ENCODE results near the gene FGD4.
"Not testable (repeated sequence)": the region's sequence is repeated elsewhere in the genome, so short reads cannot be mapped to it uniquely, and the experiment has no call there.

Gene FGD4

DNA sequence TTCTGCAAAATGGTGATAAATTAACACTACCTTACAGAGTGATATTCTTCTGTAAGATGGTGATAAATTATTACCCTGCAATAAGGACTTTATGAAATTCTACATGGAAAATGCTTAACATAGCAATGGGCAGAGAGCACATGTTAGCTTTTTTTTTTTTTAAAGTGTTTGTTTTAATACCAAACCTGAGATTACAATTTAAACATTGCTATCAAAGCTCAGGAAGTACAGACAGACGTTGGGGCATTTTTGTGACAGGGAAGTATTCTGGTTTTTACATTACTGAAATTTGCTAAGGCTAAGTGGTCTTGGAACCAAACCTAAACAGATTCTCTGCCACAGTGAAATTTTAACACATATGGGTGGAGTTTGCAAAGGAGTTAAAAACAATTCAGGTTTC is 133.1 kb downstream of the FGD4 start:
- no peak for DNase-seq

GRCh38 chr12:32532951-32533350 is 133.6 kb downstream of the FGD4 start:
- DNase-seq, result no peak

- not testable (repeated sequence) for DNase-seq
These were observed 134.1 kb downstream of the FGD4 start for GRCh38 chr12:32533506-32533905.

GRCh38 chr12:32533971-32534590 is 134.7 kb downstream of the FGD4 start:
- DNase-seq, result no peak

DNA sequence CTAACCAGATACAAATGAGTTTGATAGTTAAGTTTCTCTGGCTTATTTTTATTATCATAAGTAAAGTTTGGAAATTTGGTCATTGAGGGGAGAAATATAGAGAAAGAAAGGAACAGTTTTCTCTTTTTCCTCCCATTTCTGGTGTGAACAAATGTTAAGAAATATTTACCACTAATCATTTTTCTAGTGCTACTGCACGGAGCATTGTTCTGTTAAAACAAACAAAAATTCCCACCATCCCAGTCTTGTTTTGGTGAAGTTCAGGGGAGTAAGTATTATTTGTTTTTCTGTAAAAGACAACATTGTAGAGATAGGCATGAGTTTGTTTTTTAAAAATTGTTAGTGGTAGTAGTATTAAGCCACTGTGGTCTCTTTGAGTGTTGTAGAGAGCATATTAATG is 135.3 kb downstream of the FGD4 start:
- no peak for DNase-seq

DNA sequence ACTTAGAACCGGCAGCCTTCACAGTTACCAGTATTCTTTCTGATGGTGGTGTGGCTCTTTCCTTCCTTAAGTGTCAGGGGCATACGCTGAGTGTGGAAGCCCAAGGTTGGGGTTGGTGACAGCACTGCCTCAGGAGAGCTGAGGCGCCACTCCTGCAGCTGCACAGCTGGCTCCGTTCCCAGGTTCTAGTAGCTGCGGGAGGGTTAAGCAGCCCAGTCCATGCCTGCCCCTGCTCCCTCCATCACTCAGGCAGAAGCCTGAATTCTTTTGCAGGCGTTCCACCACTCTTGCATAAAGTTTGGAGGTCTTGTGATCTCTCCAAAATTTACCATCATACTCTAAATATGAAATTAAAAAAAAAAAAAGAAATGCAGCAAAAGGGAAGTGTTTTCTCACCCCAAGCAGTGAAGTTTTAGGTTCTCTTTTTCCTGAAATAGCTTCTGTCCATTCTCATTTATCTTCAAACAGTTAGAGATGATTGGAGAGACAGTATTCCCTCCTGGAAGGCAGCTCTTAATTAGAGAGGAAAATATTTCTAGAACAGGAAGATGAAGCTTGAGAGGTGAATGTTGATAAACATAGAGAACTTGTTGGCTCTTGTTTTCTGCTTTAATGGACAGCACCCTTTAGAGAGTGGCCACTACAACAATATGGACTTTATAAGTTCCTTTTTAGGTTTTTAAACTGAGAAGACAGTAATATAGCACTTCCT is 136.1 kb downstream of the FGD4 start:
- DNase-seq, result no peak

- no peak for DNase-seq
These were observed 136.6 kb downstream of the FGD4 start for GRCh38 chr12:32536000-32536345.

GRCh38 chr12:32541754-32542374 is 142.5 kb downstream of the FGD4 start:
- DNase-seq, result no peak

DNA sequence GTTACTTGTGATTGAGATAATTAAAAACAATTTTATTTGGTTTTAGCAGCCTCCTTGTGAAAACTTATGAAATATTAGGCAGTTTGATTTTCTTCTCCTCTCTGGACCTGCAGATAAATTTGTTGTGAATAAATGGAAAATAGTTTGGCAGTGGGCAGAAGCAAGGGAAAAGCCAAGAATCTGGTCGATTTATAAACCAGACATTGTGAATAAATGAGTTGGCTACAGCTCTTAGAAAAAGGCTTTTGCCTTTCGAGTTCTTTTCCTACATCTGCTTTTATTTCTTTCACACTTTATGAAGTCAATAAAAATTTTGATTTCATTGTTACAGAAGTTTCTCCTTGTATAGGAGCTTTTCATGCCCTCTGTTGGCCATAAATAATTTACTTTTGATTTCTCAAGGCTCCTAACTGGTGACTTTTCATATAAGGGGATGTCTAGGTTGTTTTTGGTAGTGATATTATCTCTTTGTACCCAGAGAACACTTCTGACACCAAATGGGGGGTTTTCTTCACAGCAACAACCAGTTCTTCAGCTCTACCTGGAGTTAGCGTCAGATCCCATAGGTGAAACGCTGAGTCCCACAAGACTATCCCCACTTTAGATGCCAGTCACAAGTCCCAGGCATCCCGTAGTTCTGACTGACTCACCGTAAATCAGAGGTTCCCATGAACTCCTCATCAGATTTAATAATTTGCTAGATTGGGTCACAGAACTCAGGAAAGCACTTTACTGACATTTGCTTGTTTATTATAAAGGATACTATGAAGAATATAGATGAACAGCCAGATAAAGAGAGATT is 143.3 kb downstream of the FGD4 start:
- no peak for DNase-seq

DNA sequence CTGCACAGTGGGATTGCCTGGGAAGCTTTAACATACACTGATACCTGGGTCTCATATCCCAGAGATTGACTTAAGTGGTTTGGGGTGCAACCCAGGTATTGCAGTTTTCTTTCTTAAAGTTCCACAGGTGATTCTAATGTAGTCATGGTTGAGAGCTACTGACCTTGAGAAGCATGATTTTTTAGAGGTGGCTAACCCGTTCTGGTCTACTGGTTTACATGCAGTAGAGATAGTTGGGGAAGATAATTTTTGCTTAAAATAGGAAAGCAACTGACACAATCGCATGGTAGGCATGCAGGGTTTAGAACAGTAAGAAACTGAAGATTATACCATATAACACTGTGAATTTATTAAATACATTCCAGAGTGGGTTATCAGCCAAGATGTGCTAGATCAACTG is 145.5 kb downstream of the FGD4 start:
- no peak for DNase-seq

- no peak for DNase-seq
These were observed 146.1 kb downstream of the FGD4 start for GRCh38 chr12:32545413-32545980.

DNA sequence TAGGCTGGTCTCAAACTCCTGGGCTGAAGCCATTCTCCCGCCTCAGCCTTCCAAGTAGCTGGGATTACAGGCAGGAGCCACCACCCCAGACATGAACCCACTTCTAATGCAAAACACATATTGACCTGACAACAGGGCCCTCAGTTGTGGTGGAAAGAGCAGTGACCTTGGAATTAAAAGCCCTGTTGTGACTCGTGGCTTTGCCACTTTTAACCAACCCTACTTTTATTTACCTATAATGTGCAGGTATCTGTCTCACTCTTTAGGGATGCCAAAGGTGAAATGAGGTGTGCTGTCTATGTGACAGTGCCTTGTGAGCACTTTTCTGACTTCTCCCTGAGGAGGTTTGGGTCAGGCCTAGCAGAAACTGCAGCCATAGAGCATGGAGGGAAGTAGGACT is 146.9 kb downstream of the FGD4 start:
- DNase-seq, result no peak

DNA sequence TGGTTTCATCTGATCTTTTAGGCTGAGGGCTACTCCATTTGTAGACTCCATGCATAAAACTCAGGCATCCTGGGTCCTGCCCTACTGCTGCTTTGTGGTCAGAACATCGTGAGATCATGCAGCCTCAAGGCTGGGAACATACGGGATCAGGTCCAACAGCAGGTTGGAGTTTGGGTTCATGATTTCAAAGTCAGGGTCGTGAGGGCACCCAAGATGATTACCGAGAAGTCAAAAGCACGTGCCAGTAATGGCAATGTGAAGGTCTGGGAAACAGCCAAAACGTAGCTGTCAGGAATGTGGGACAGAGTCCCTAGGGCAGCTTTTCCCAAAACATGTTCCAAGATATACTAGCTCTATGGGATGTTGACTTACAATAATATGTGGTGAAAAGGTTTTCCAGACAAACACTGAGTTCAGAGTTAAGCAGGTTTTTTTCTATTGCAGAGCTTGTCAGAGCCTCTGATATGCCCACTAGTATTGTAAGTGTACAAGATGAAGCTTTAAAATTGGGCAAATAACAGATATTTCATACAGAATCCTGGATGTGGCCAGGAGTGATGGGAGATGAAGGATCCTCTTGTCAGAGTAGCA is 149.4 kb downstream of the FGD4 start:
- no peak for DNase-seq

DNA sequence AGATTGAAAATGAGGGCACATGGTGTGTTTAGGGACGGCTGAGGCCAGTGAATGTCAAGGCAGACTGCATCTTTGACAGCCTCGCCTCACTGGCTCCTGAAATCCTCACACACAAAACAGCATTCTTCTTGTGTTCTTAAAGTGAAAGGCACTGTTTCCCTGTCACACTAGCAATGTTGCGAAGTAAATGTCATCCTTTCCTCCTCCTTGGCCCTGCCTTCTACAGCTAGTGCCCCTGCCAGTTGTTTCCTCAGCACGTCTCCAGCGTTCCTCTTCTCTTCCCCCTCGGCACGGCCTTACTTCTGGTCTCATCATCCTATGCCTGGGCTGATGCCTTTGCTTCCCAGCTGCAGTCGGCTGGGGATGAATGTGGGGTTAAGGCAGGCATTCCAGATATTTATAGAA is 150.3 kb downstream of the FGD4 start:
- DNase-seq, result no peak

DNA sequence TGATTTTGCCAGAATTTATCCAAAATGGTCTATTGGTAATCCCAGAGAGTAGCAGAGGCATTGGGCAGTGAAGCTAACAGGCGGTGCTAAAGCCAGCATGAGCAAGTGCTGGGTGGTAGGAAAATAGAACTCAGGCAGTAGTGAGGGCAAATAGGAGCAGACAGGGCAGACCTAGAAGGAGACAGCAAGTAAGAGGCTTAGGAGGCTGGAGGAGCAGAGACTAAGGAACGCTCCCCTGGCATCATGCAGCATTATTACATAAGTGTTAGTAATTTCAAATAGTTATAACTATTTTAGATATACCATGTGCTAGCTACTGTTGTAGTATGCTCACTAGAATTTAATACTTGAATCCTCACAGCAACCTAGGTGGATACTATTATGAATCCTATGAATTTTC is 151.7 kb downstream of the FGD4 start:
- DNase-seq, result no peak

DNA sequence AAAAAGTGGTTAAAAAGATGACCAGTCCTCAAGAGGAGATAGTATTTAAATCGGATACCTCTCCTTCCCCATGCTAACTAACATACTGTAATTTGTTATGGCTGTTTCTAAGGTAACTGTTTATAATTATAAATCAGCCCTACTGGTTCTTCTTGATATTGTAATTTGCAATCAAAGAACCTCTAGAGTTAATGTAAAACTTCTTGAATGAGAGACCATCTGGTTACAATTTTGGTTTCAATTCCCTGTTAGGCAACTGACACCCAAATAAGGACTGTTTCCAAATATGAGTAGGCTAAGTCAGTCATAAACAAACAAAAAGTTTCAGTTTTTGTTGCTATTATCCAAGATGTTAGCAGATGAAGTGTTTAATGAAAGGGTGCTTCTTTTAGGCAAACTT is 159.5 kb downstream of the FGD4 start:
- no peak for DNase-seq

DNA sequence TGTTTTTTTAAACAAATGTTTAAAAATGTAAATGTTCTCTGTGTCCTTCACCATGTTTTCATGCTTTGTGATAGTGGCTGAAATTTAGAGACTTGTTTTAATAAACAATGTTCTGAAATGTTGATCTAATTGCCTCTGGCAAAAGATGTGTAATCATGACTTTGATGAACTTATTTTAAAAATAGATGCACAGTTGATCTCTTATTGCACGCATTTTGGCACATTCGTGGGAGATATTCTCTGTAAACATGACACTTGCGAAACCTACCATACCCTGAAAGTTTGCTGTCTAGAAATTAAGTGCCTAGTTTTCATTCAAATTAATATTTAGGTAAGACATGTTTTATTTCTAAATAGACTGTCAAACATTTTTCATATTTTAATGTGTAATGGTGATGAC is 160.1 kb downstream of the FGD4 start:
- DNase-seq, result no peak

DNA sequence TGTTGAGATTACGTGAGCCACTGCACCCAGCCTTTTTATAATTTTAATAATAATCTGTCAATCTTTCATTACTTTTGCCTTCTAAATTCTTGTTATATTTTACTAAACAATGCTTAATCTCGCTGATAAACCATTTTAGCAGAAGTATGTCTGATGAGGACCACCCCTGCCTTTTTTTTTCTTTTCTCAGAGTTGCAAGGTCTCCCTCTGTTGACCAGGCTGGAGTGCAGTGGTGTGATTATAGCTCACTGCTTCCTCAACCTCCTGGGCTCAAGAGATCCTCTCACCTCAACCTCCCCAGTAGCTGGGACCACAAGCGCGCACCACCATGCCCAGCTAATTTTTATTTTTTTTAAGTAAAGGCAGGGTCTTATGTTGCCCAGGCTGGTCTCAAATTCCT is 161.2 kb downstream of the FGD4 start:
- DNase-seq, result no peak

DNA sequence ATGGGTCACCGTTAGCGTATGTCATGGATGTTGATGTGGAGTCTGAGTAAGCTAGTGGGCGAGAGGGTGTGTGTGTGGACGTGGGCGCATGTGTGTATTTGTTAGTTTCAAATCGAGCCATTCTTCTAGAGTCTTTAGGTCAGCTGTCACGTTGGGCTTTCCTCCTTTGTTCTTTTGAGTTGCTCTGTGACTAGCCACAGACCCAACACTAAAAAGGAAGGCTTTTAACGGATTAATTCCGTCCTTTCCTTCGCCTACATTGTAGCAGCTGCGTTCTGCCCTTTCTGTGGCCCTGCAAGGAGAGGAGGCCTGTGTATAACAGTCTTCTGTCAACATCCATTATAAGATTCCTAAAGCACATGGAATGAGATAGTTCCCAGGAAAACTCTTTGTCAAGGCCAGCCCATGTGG is 162.6 kb downstream of the FGD4 start:
- DNase-seq, result no peak

- not testable (repeated sequence) for DNase-seq
These were observed 163.1 kb downstream of the FGD4 start for GRCh38 chr12:32562413-32562812.

DNA sequence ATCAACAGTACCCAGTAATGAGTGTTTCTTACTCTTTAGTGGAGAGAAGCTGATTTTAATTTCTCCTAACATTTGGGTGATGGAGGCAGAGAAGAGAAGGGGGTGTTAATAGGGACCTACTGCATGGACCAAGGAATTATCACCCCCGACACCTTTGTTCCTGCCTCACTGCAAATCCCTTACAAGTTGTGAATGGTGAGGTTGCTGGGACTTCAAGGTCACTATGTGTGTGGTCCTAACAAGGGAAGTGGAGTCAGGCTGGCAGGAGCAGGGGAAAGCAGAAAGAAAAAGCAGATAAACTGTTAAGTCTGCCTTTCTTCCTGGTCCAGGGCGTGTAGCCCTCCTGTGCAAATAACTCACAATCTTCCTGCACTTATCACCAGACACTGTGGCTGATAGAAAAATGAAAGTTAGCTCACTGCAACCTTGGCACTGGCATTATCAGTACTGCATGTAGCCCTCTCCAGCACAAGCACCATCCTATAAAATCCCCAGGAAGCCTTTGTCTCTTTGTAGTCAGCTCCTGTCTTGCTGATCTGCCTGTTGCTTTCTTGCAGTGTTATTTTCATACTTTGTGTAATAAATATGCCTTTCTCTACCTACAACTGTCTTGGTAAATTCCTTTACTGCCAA is 167.4 kb downstream of the FGD4 start:
- DNase-seq, result no peak

DNA sequence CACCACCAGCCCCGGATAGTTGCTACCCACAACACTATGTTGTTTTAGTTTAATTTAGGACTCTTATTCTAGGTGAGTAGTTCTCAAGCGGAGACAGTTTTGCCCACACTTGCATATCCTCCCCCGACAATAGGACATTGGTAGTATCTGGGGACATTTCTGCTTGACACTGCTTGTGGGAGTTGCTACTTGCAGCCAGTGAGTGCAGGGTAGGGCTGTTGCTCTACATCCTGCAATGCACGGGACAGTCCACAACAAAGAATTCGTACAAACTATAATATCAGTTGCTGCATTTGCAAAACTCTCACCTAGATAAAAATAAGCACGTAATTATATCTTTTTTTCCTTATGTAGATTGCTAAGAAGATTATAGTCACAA is 167.9 kb downstream of the FGD4 start:
- DNase-seq, result no peak

- DNase-seq, result no peak
These were observed 168.9 kb downstream of the FGD4 start for GRCh38 chr12:32568228-32568627.
